Endothelial cell of umbilical vein (primary cell): ENCODE data around the gene OR8G1. TPM values are rescaled to one million over a fixed set of nuclear protein-coding genes. Genes with fewer than 3 reads are reported as not detected.

ENCODE experiments used
- BruUV-seq: library from RNA; stranded (reverse); fragments of 400-500 nt; replicated peaks from 2 replicates; lab custom pipeline; 2021; lab: Mats Ljungman, UMichigan
- CTCF ChIA-PET: fragments of 300-600, 350-600 bp; sonication (Branson Sonifier 250); formaldehyde crosslinking; loops from one replicate; lab custom pipeline; 2021; ENCODE audit warnings: antibody characterized with exemption, inconsistent platforms; lab: Charles Lee
- POLR2A ChIA-PET: fragments of 300-600, 350-600 bp; sonication (Branson Sonifier 250); formaldehyde crosslinking; loops from one replicate; lab custom pipeline; 2021; ENCODE audit warnings: antibody characterized with exemption, inconsistent platforms; lab: Charles Lee
- DNase-seq: peaks from one replicate; pipeline ENCODE4 v3.0.0-alpha.2; 2011; ENCODE audit warnings: low read depth, low spot score
- FAIRE-seq: peaks from 2 replicates; lab custom pipeline; 2011; peaks lifted over from hg19 to GRCh38; lab: Jason Lieb, UNC
- H2AFZ ChIP-seq: 2 replicates; pipeline ENCODE4 v1.6.0; 2012; ENCODE audit warnings: low read depth, low read length, control low read depth, inconsistent platforms
- H3K27ac ChIP-seq: 2 replicates; pipeline ENCODE4 v1.5.1; 2011; ENCODE audit warnings: low read depth, mild to moderate bottlenecking, control low read depth, low read length, moderate library complexity; ENCODE audit not compliant: insufficient read depth
- H3K27me3 ChIP-seq, 2 experiments: 2 replicates each; pipeline versions ENCODE4 v1.6.0 to v1.6.1; 2011; ENCODE audit warnings: low read length in 2 of 2, mixed read lengths in 1 of 2; ENCODE audit not compliant: control insufficient read depth in 2 of 2, insufficient read depth in 2 of 2
- H3K36me3 ChIP-seq, 2 experiments: 2 replicates in 1 of 2; 3 replicates in 1 of 2; pipeline ENCODE4 v1.5.1; 2011; ENCODE audit warnings: low read length in 2 of 2, mild to moderate bottlenecking in 1 of 2, moderate library complexity in 1 of 2; ENCODE audit not compliant: control insufficient read depth in 2 of 2, insufficient read depth in 2 of 2; ENCODE audit errors: extremely low read depth in 1 of 2
- H3K4me1 ChIP-seq: 3 replicates; pipeline ENCODE4 v1.5.1; 2011; ENCODE audit warnings: mild to moderate bottlenecking, low read length; ENCODE audit not compliant: control insufficient read depth, insufficient read depth; ENCODE audit errors: extremely low read depth
- H3K4me2 ChIP-seq: 2 replicates; pipeline ENCODE4 v1.6.1; 2011; ENCODE audit warnings: low read length, control low read depth, mixed read lengths; ENCODE audit not compliant: insufficient read depth
- H3K4me3 ChIP-seq, 3 experiments: fragments of 200-600 bp in 1 of 3; sonication (generic), shearing (Covaris generic) in 1 of 3; replicated peaks in 1 of 3; 2 replicates each; pipeline ENCODE4 v1.5.1; 2011 to 2016; ENCODE audit warnings: control low read depth in 3 of 3, low read length in 3 of 3, mild to moderate bottlenecking in 2 of 3, inconsistent platforms in 1 of 3, low read depth in 1 of 3, moderate library complexity in 1 of 3; ENCODE audit not compliant: insufficient read depth in 1 of 3
- H3K79me2 ChIP-seq: 2 replicates; pipeline ENCODE4 v1.6.0; 2012; ENCODE audit warnings: low read length, inconsistent platforms; ENCODE audit not compliant: control insufficient read depth, insufficient read depth
- H3K9ac ChIP-seq: replicated peaks from 2 replicates; pipeline ENCODE3; 2011; ENCODE audit warnings: low read length, control low read depth; ENCODE audit not compliant: insufficient read depth; ENCODE audit errors: extremely low read depth
- H3K9me1 ChIP-seq: replicated peaks from 3 replicates; pipeline ENCODE4 v1.6.0; 2011; ENCODE audit warnings: mild to moderate bottlenecking, low read length; ENCODE audit not compliant: control insufficient read depth, insufficient read depth; ENCODE audit errors: extremely low read depth
- H3K9me3 ChIP-seq: replicated peaks from 2 replicates; pipeline ENCODE4 v1.5.1; 2012; ENCODE audit warnings: low read length, inconsistent platforms; ENCODE audit not compliant: control insufficient read depth, insufficient read depth
- H4K20me1 ChIP-seq: replicated peaks from 2 replicates; pipeline ENCODE3; 2011; ENCODE audit warnings: mild to moderate bottlenecking, low read length; ENCODE audit not compliant: control insufficient read depth, insufficient read depth; ENCODE audit errors: extremely low read depth
- EZH2 ChIP-seq: IDR thresholded peaks from 2 replicates; pipeline ENCODE4 v1.6.1; 2012; ENCODE audit warnings: borderline replicate concordance, low read depth, mild to moderate bottlenecking, moderate library complexity, low read length, inconsistent platforms; ENCODE audit not compliant: severe bottlenecking
- FOS ChIP-seq: IDR thresholded peaks from 2 replicates; pipeline ENCODE4 v1.6.1; 2011; ENCODE audit warnings: mild to moderate bottlenecking, low read length, moderate library complexity, borderline replicate concordance; ENCODE audit not compliant: insufficient read depth
- GATA2 ChIP-seq: IDR thresholded peaks from 2 replicates; pipeline ENCODE4 v1.7.0; 2011; ENCODE audit warnings: low read depth, mild to moderate bottlenecking, moderate library complexity, mixed read lengths, low read length; ENCODE audit not compliant: insufficient read length, insufficient read depth
- JUN ChIP-seq: IDR thresholded peaks from 2 replicates; pipeline ENCODE4 v1.6.1; 2011; ENCODE audit warnings: borderline replicate concordance, low read depth; ENCODE audit not compliant: insufficient read length, insufficient read depth
- MAX ChIP-seq: IDR thresholded peaks from 2 replicates; pipeline ENCODE4 v1.6.1; 2011; ENCODE audit not compliant: insufficient read depth, insufficient read length
- MYC ChIP-seq: IDR thresholded peaks from one replicate; pipeline ENCODE4 v1.6.1; 2011; ENCODE audit warnings: mild to moderate bottlenecking, low read depth, low read length
- POLR2A ChIP-seq: IDR thresholded peaks from 2 replicates; pipeline ENCODE4 v1.6.1; 2012; ENCODE audit warnings: low read depth, mild to moderate bottlenecking, control low read depth, low read length
- POLR2AphosphoS5 ChIP-seq: IDR thresholded peaks from 2 replicates; pipeline ENCODE4 v1.6.1; 2012; ENCODE audit warnings: low read depth, mild to moderate bottlenecking, control low read depth, low read length, moderate library complexity; ENCODE audit not compliant: insufficient read depth
- dilution Hi-C: fragments of 300-500 bp; cut with MboI; formaldehyde crosslinking; loops from one replicate; pipeline ENCODE4 v1.15.0; 2019; ENCODE audit warnings: low sequenced_read_pairs; ENCODE audit not compliant: extremely low pct_ligation_motif_present
- intact Hi-C: fragments of 100-400 bp; cut with micrococcal nuclease; formaldehyde crosslinking; loops from one replicate; pipeline ENCODE4 v1.10.0; 2022
- polyA plus RNA-seq, 4 experiments: library from polyadenylated mRNA; depleted of rRNA in 3 of 4; stranded (reverse) in 3 of 4; unstranded in 1 of 4; fragments of >200 nt; gene quantifications; 2 replicates each; pipeline versions ENCODE4 v1.2.1 to v1.2.3, GENCODE V29; 2011 to 2012; ENCODE audit warnings: missing spikeins in 1 of 4
- total RNA-seq: library from RNA; stranded (reverse); gene quantifications from 2 replicates; pipeline ENCODE4 v1.2.3, GENCODE V29; 2021
- TF ChIP-seq, protein P1 (sequence below), 2 donors: IDR thresholded peaks; 1 replicate in 1 of 2; 2 replicates in 1 of 2; pipeline ENCODE4 v1.5.1; 2011; ENCODE audit warnings: low read length in 2 of 2, mild to moderate bottlenecking in 2 of 2, moderate library complexity in 2 of 2, control low read depth in 1 of 2, inconsistent platforms in 1 of 2, low read depth in 1 of 2; ENCODE audit not compliant: insufficient read depth in 1 of 2; ENCODE audit errors: extremely low read depth in 1 of 2

OR8G1 gene
- total and polyA plus RNA-seq, 2 donors (not counting 3 experiments of a cell fraction or from before 2014, with no cell fraction given): not detected

DNA sequence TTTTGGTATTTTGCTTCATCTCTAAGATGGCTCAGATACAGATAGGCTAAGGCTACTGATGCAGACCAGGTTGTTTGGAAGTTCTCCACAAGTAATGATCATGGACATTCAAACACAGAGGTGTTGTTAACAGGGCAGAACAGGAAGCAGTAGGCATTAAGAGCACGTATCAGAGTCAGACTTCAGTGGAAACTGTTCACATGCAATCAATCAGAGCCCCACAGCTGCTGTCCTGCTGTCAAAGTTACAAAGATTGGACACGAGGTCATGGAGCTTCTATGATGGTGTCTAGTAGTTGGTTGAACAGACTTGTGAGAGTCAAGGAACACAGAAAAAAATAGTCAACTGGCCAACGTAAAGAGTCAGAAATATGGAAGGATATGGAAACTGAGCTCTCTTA lies 37.9 kb upstream of the OR8G1 start:
- no peaks in the 10 kb centered on the region for H4K20me1 ChIP-seq
- ChIA-PET POLR2A (no interaction called here), CTCF (no interaction called here)
- H2AFZ ChIP-seq: no peak overlapping the region
- no peaks in the 10 kb centered on the region for H3K9me1 ChIP-seq
- TF ChIP-seq FOS (no peak), EZH2 (no peak), POLR2AphosphoS5 (no peak), GATA2 (no peak), POLR2A (no peak), MYC (no peak), MAX (no peak), JUN (no peak)
- TF ChIP-seq, protein P1, sequence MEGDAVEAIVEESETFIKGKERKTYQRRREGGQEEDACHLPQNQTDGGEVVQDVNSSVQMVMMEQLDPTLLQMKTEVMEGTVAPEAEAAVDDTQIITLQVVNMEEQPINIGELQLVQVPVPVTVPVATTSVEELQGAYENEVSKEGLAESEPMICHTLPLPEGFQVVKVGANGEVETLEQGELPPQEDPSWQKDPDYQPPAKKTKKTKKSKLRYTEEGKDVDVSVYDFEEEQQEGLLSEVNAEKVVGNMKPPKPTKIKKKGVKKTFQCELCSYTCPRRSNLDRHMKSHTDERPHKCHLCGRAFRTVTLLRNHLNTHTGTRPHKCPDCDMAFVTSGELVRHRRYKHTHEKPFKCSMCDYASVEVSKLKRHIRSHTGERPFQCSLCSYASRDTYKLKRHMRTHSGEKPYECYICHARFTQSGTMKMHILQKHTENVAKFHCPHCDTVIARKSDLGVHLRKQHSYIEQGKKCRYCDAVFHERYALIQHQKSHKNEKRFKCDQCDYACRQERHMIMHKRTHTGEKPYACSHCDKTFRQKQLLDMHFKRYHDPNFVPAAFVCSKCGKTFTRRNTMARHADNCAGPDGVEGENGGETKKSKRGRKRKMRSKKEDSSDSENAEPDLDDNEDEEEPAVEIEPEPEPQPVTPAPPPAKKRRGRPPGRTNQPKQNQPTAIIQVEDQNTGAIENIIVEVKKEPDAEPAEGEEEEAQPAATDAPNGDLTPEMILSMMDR (IDR thresholded peaks at IDR 0.05; ENCODE audit: extremely low read depth in 1 of 2, insufficient read depth in 1 of 2, low read depth in 1 of 2, low read length in 2 of 2): no peak
- DNase-seq: no peak
- no peak overlapping the region for H3K9ac ChIP-seq
- H3K4me3 ChIP-seq: no peak overlapping the region
- H3K36me3 ChIP-seq: no peaks in the 10 kb centered on the region
- no peaks in the 10 kb centered on the region for H3K9me3 ChIP-seq
- FAIRE-seq: no peak
- no peaks in the 10 kb centered on the region for H3K4me1 ChIP-seq
- no peak overlapping the region for H3K4me2 ChIP-seq
- dilution Hi-C loops (no loop called here), intact Hi-C loops (no loop called here)
- no peaks in the 10 kb centered on the region for H3K79me2 ChIP-seq
- H3K27ac ChIP-seq: no peak overlapping the region
- BruUV-seq: no TSS peak
- H3K27me3 ChIP-seq: peaks cover 0 to 6% of the 10 kb centered on the region in 2 experiments
